K562 (cell line): ENCODE measurements around the gene KRT33B.
"Not testable (repeated sequence)": the region's sequence is repeated elsewhere in the genome, so short reads cannot be mapped to it uniquely, and the experiment has no call there.

Experiments
- ATF3 ChIP-seq, 2 experiments: fragments of 450-650 bp in 1 of 2; sonication (generic) in 1 of 2; formaldehyde crosslinking in 1 of 2; IDR thresholded peaks in 1 of 2; conservative IDR thresholded peaks in 1 of 2; 2 replicates each; pipeline versions ENCODE4 v1.6.1 to v1.8.1; 2016 to 2023; ENCODE audit warnings: mild to moderate bottlenecking in 2 of 2, moderate library complexity in 2 of 2, inconsistent platforms in 1 of 2, missing genetic modification reagents in 1 of 2
- BACH1 ChIP-seq: fragments of 200-800 bp; sonication (Bioruptor generic); IDR thresholded peaks from 2 replicates; pipeline ENCODE4 v1.6.1; 2016; ENCODE audit warnings: missing genetic modification characterization, missing compliant biosample characterization
- BCLAF1 ChIP-seq, 2 experiments: fragments of 450-650 bp in 1 of 2; IDR thresholded peaks; 2 replicates each; pipeline ENCODE4 v1.6.1; 2011 to 2017; ENCODE audit warnings: low read depth in 2 of 2, antibody characterized with exemption in 1 of 2, borderline replicate concordance in 1 of 2, low read length in 1 of 2, mild to moderate bottlenecking in 1 of 2, mixed read lengths in 1 of 2; ENCODE audit not compliant: control insufficient read depth in 1 of 2
- CBFA2T2 ChIP-seq: fragments of 450-650 bp; conservative IDR thresholded peaks from 2 replicates; pipeline ENCODE4 v1.6.1; 2017; ENCODE audit warnings: mild to moderate bottlenecking
- JUN ChIP-seq, 2 experiments: sonication (generic) in 1 of 2; formaldehyde crosslinking in 1 of 2; IDR thresholded peaks; 2 replicates each; pipeline versions ENCODE4 v1.6.1 to v1.8.0; 2012 to 2022; ENCODE audit warnings: borderline replicate concordance in 2 of 2, mild to moderate bottlenecking in 2 of 2, improper control_type of control experiment in 1 of 2, low read depth in 1 of 2, low read length in 1 of 2, missing genetic modification reagents in 1 of 2
- NRF1 ChIP-seq, 2 experiments: fragments of 450-650 bp; IDR thresholded peaks in 1 of 2; conservative IDR thresholded peaks in 1 of 2; 2 replicates each; pipeline ENCODE4 v1.6.1; 2014; ENCODE audit warnings: mild to moderate bottlenecking in 2 of 2
- ZBTB5 ChIP-seq: fragments of 450-650 bp; IDR thresholded peaks from 2 replicates; pipeline ENCODE4 v1.6.1; 2017; ENCODE audit warnings: antibody characterized with exemption

GRCh38 chr17:41350381-41350878 lies 19.2 kb downstream of the KRT33B start, which contains the start of gene KRT33A:
- not testable (repeated sequence) for TF ChIP-seq NRF1 (conservative IDR thresholded peaks at IDR 0.05 in 1 of 2, IDR thresholded peaks at IDR 0.05 in 1 of 2); ATF3 (IDR thresholded peaks at IDR 0.05); ATF3 (CRISPR knock-in tag; conservative IDR thresholded peaks at IDR 0.05); CBFA2T2; BACH1; ZBTB5; BCLAF1 (IDR thresholded peaks at IDR 0.05; ENCODE audit: borderline replicate concordance in 1 of 2, control insufficient read depth in 1 of 2, low read depth in 2 of 2, low read length in 1 of 2); JUN (IDR thresholded peaks at IDR 0.05; ENCODE audit: borderline replicate concordance, low read depth, low read length); JUN (CRISPR knock-in tag; IDR thresholded peaks at IDR 0.05; ENCODE audit: borderline replicate concordance)
